Upper lobe of right lung (tissue), 1 donor: ENCODE measurements around the gene RGS11. TPM values are rescaled to one million over a fixed set of nuclear protein-coding genes. Genes with fewer than 3 reads are reported as not detected.
"Not testable (repeated sequence)": the region's sequence is repeated elsewhere in the genome, so short reads cannot be mapped to it uniquely, and the experiment has no call there.

Source experiments
- ATAC-seq: fragments of 200-7000 bp; cut with Tn5 transposase; one replicate; pipeline ENCODE4 v1.9.1; 2020; ENCODE audit warnings: mild to moderate bottlenecking, moderate library complexity
- DNase-seq: peaks from one replicate; pipeline ENCODE4 v3.0.0-alpha.2; 2020
- H3K27ac ChIP-seq: fragments of 200-600 bp; one replicate; pipeline ENCODE4 v1.8.0; 2022
- H3K27me3 ChIP-seq: fragments of 200-600 bp; one replicate; pipeline ENCODE4 v1.8.0; 2022; ENCODE audit warnings: mild to moderate bottlenecking
- H3K36me3 ChIP-seq: fragments of 200-600 bp; one replicate; pipeline ENCODE4 v1.8.0; 2022
- H3K4me1 ChIP-seq: fragments of 200-600 bp; one replicate; pipeline ENCODE4 v1.8.0; 2022
- H3K4me3 ChIP-seq: fragments of 200-600 bp; one replicate; pipeline ENCODE4 v1.8.0; 2022; ENCODE audit warnings: mild to moderate bottlenecking
- H3K9me3 ChIP-seq: fragments of 200-600 bp; one replicate; pipeline ENCODE4 v1.8.0; 2022
- CTCF ChIP-seq: fragments of 200-600 bp; IDR thresholded peaks from one replicate; pipeline ENCODE4 v1.8.0; 2022; ENCODE audit warnings: antibody characterized with exemption
- intact Hi-C: fragments of 100-400 bp; cut with DNase I; formaldehyde crosslinking; loops from one replicate; pipeline ENCODE4 v1.11.0; 2022
- total RNA-seq: library from RNA; stranded (reverse); fragmentation: NEBNext Ultra II Directional; extraction: Animal tissue kit (Norgen Biotek cat#: 25700); gene quantifications from one replicate; pipeline ENCODE4 v1.2.1, GENCODE V29; 2021
- donor health status: DM: no; HTN: yes; CAD: no; lungs with severe emphysema.

RGS11 gene
- total RNA-seq, 1 donor from 2014 or later: 7.8 TPM

GRCh38 chr16:262121-262745, 13.5 kb downstream of the RGS11 start:
- no peak for TF ChIP-seq CTCF
- intact Hi-C loops: no loop called here

DNA sequence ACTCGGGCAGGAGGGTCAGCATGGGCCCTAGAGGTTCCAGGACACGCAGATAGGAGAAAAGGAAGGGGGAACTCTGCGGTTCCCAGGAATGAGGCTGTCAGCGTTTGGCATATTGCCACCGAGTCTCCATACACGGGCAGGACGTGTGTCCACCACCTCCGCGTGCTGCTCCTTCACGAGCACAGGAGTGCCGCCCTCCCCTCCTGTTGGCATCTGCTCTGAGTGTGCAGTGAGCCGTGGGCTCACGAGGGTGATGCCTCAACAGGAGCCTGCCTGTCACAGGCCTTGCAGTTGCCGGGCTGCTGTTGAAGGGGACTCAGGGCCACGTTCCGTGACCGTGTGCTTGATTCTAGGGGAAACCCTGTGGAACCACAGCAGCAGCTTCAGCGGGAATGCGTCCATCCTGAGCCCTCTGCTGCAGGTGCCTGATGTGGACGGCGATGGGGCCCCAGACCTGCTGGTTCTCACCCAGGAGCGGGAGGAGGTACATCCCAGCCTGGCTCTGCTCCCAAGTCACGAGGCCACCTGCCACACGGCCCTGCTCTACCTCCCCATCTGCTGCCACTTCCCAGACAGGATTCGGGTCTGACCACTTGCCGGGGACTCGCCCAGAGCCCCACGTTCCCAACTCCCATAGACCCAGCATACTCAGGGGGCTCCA, 14.6 kb downstream of the RGS11 start:
- no peak overlapping the region for H3K27ac ChIP-seq
- DNase-seq (no peak), ATAC-seq (no peak)
- no peaks in the 10 kb centered on the region for H3K4me1 ChIP-seq
- TF ChIP-seq CTCF: no peak
- H3K4me3 ChIP-seq: no peak overlapping the region
- no peaks in the 10 kb centered on the region for H3K27me3 ChIP-seq
- intact Hi-C loops: no loop called here
- H3K9me3 ChIP-seq: no peaks in the 10 kb centered on the region
- peaks cover 47% of the 10 kb centered on the region for H3K36me3 ChIP-seq

More at GRCh38 chr16:262121-262745, 13.5 kb downstream of the RGS11 start:
- DNase-seq (no peak), ATAC-seq (no peak)
- peaks cover 47% of the 10 kb centered on the region for H3K36me3 ChIP-seq
- H3K4me1 ChIP-seq: no peaks in the 10 kb centered on the region
- no peak overlapping the region for H3K27ac ChIP-seq
- no peaks in the 10 kb centered on the region for H3K9me3 ChIP-seq
- H3K27me3 ChIP-seq: no peaks in the 10 kb centered on the region
- no peak overlapping the region for H3K4me3 ChIP-seq

DNA sequence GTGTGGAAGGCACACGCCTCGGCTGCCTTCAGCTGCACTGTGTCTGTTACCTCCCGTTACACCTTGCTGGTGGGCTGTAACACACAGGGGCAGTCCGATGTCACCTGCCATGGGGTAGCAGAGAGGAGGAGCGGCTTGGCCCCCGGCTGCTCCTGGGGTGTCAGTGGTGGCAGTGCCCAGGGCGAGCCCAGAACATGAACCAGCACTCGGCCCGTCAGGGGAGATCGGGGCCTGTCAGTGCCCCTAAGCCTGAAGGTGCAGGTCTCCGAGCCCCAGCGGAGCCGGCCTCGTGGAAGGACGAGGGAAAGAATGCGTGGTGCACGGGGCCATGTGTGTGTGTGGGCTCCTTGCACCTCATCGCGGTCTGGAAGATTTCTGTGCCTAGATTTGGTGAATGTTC, 15.4 kb downstream of the RGS11 start:
- Histone ChIP-seq H3K9me3 (no peaks in the 10 kb centered on the region), H3K4me3 (no peak overlapping the region), H3K4me1 (no peaks in the 10 kb centered on the region), H3K36me3 (peaks cover 48% of the 10 kb centered on the region), H3K27ac (no peak overlapping the region), H3K27me3 (no peaks in the 10 kb centered on the region)
- ATAC-seq (no peak), DNase-seq (no peak)
- intact Hi-C loops: no loop called here
- TF ChIP-seq CTCF: no peak

- ATAC-seq: no peak
- no peak for TF ChIP-seq CTCF
- intact Hi-C loops: no loop called here
- DNase-seq: no peak
- Histone ChIP-seq H3K27ac (no peak overlapping the region), H3K9me3 (no peaks in the 10 kb centered on the region), H3K27me3 (no peaks in the 10 kb centered on the region), H3K4me3 (no peak overlapping the region), H3K36me3 (peaks cover 53% of the 10 kb centered on the region), H3K4me1 (no peaks in the 10 kb centered on the region)
These were observed 15.9 kb downstream of the RGS11 start for GRCh38 chr16:259814-260253.

DNA sequence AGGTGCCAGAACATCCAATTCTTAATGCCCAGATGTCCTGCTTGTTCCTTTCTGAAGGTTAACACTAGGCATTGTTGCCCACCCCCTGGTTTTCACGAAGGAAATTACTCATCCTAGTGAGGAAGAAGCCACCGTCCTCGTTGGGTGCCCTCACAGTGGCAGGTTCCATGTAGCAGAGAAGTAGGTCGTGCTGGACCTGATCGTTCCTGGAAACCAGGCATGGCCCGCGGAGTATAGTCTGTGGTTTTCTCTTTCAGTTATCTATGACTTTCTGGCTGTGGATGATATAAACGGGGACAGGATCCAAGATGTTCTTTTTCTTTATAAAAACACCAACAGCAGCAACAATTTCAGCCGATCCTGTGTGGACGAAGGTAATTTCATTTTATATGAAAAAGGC, 16.5 kb downstream of the RGS11 start:
- Histone ChIP-seq H3K4me3 (no peak overlapping the region), H3K36me3 (peaks cover 53% of the 10 kb centered on the region), H3K4me1 (no peaks in the 10 kb centered on the region), H3K27me3 (no peaks in the 10 kb centered on the region), H3K27ac (no peak overlapping the region), H3K9me3 (no peaks in the 10 kb centered on the region)
- DNase-seq (no peak), ATAC-seq (no peak)
- intact Hi-C loops: no loop called here
- TF ChIP-seq CTCF: no peak

- DNase-seq, H3K9me3 ChIP-seq, ATAC-seq, H3K4me1 ChIP-seq, H3K27ac ChIP-seq, intact Hi-C loops, H3K27me3 ChIP-seq, H3K4me3 ChIP-seq: not testable (repeated sequence)
- H3K36me3 ChIP-seq: peaks cover 44% of the 10 kb centered on the region
These were observed 17.7 kb downstream of the RGS11 start for GRCh38 chr16:258091-258490.
